ENCODE data around the gene RNF183.

Gene RNF183

GRCh38 chr9:113343732-113344231, 40.6 kb upstream of the RNF183 start:
- peak; percentile 10; the same call in 1 of the 3 replicates for ATAC-seq
- TF ChIP-seq ZFP30 (CRISPR knock-in tag; IDR thresholded peaks at IDR 0.05) (no peak), SNAI2 (CRISPR knock-in tag; IDR thresholded peaks at IDR 0.05) (no peak), ISL1 (CRISPR knock-in tag; IDR thresholded peaks at IDR 0.05) (no peak), ZNF70 (CRISPR knock-in tag; IDR thresholded peaks at IDR 0.05) (no peak), OSR1 (CRISPR knock-in tag; IDR thresholded peaks at IDR 0.05) (no peak), ESRRG (CRISPR knock-in tag; IDR thresholded peaks at IDR 0.05) (no peak), GLIS3 (CRISPR knock-in tag; IDR thresholded peaks at IDR 0.05) (no peak), ZNF8 (CRISPR knock-in tag; IDR thresholded peaks at IDR 0.05) (no peak), TOX (CRISPR knock-in tag; IDR thresholded peaks at IDR 0.05; ENCODE audit: borderline replicate concordance) (no peak), BACH2 (CRISPR knock-in tag; IDR thresholded peaks at IDR 0.05; ENCODE audit: borderline replicate concordance) (no peak)
- TF ChIP-seq, protein P1, sequence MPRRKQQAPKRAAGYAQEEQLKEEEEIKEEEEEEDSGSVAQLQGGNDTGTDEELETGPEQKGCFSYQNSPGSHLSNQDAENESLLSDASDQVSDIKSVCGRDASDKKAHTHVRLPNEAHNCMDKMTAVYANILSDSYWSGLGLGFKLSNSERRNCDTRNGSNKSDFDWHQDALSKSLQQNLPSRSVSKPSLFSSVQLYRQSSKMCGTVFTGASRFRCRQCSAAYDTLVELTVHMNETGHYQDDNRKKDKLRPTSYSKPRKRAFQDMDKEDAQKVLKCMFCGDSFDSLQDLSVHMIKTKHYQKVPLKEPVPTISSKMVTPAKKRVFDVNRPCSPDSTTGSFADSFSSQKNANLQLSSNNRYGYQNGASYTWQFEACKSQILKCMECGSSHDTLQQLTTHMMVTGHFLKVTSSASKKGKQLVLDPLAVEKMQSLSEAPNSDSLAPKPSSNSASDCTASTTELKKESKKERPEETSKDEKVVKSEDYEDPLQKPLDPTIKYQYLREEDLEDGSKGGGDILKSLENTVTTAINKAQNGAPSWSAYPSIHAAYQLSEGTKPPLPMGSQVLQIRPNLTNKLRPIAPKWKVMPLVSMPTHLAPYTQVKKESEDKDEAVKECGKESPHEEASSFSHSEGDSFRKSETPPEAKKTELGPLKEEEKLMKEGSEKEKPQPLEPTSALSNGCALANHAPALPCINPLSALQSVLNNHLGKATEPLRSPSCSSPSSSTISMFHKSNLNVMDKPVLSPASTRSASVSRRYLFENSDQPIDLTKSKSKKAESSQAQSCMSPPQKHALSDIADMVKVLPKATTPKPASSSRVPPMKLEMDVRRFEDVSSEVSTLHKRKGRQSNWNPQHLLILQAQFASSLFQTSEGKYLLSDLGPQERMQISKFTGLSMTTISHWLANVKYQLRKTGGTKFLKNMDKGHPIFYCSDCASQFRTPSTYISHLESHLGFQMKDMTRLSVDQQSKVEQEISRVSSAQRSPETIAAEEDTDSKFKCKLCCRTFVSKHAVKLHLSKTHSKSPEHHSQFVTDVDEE (CRISPR knock-in tag; IDR thresholded peaks at IDR 0.05), result no peak
- TF ChIP-seq, protein P2, sequence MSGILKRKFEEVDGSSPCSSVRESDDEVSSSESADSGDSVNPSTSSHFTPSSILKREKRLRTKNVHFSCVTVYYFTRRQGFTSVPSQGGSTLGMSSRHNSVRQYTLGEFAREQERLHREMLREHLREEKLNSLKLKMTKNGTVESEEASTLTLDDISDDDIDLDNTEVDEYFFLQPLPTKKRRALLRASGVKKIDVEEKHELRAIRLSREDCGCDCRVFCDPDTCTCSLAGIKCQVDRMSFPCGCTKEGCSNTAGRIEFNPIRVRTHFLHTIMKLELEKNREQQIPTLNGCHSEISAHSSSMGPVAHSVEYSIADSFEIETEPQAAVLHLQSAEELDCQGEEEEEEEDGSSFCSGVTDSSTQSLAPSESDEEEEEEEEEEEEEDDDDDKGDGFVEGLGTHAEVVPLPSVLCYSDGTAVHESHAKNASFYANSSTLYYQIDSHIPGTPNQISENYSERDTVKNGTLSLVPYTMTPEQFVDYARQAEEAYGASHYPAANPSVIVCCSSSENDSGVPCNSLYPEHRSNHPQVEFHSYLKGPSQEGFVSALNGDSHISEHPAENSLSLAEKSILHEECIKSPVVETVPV (CRISPR knock-in tag; IDR thresholded peaks at IDR 0.05), result no peak
- TF ChIP-seq, protein P3, sequence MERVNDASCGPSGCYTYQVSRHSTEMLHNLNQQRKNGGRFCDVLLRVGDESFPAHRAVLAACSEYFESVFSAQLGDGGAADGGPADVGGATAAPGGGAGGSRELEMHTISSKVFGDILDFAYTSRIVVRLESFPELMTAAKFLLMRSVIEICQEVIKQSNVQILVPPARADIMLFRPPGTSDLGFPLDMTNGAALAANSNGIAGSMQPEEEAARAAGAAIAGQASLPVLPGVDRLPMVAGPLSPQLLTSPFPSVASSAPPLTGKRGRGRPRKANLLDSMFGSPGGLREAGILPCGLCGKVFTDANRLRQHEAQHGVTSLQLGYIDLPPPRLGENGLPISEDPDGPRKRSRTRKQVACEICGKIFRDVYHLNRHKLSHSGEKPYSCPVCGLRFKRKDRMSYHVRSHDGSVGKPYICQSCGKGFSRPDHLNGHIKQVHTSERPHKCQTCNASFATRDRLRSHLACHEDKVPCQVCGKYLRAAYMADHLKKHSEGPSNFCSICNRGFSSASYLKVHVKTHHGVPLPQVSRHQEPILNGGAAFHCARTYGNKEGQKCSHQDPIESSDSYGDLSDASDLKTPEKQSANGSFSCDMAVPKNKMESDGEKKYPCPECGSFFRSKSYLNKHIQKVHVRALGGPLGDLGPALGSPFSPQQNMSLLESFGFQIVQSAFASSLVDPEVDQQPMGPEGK (CRISPR knock-in tag; IDR thresholded peaks at IDR 0.05; ENCODE audit: borderline replicate concordance), result no peak

DNA sequence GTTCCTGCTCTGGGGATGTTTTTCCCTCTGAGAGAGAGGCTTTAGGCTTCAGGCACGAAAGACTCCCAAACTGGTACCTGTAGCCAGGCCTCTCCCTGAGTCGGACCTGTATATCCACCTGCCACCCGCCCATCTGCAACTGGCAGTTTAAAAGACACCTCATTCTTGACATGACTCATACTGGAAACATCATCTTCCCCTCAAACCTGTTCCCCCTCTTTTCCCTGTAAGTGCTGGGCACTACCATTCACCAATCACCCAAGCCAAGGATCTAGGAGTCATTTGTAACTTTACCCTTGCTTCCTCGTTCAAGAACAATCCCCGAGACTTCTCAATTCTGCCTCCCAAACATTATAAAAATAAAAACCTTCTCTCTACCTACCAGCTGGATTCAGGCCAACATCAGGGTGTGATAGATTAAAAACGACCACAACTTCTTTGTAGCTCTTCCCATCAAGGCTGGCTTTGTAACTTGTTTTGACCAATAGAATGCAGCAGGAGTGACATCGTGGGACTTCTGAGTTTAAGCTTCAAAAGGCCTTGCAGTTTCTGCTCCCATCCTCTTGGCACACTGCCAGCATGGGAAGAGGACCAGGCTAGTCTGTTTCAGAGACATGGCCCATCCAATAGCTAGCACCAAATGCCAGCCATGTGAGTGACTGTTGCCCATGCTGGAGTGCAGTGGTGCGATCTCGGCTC, 38.7 kb upstream of the RNF183 start:
- ATAC-seq, result no peak
- no peak for TF ChIP-seq TOX (CRISPR knock-in tag; IDR thresholded peaks at IDR 0.05; ENCODE audit: borderline replicate concordance)
- no peak for TF ChIP-seq ZFP3 (CRISPR knock-in tag; IDR thresholded peaks at IDR 0.05)
- TF ChIP-seq, protein P1 (CRISPR knock-in tag; IDR thresholded peaks at IDR 0.05), result no peak
- TF ChIP-seq ISL1 (CRISPR knock-in tag; IDR thresholded peaks at IDR 0.05), result no peak

DNA sequence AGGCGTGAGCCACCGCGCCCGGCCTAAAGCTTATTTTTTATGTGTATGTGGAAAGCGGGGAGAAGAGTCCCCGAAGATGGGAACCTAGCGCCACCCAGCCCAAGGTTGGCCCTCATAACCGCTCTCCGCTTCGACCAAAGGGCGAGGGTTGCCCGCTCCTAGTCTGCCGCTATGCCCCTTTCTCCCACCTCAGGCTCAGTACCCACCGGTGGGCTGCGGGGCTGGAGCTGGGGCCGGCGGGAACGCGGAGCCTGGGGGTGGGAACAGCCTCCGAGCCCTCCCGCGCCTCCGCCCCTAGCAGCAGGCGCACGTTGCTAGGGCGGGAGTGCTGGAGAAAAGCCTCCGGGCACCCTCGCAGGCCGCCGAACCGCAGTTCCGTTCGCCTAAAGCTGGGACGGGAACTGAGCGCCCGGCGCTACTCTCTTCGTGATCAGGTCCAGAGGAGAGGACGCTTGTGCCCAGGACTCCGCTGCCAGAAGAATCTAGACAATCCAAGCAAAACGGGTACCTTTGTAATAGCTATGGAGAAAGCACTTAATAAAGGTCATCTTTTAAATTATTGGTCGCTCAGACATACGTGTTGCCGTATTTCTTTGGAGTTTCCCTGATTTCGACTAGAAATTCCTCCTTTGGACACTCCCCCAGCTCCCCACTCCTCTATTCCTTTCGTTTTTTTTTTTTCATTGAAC, 37.0 kb upstream of the RNF183 start, which contains the start of gene WDR31:
Gene WDR31 (minus strand): TSS at position 265 of the 689 bp plus-strand sequence. CDS start 8,253 bp downstream, outside the sequence.
- 0 out of 2 replicates have a peak, but pooled peaks have one; percentile 13 for TF ChIP-seq ARNTL (CRISPR knock-in tag; IDR thresholded peaks at IDR 0.05; ENCODE audit: borderline replicate concordance, low read depth)
- TF ChIP-seq, protein P3 (CRISPR knock-in tag; IDR thresholded peaks at IDR 0.05; ENCODE audit: borderline replicate concordance), result peak; percentile 67; the same call in 1 of the 2 replicates
- TF ChIP-seq ZFP3 (CRISPR knock-in tag; IDR thresholded peaks at IDR 0.05), result peak; percentile 96
- no peak for TF ChIP-seq ZNF8 (CRISPR knock-in tag; IDR thresholded peaks at IDR 0.05)
- ATAC-seq, result peak; percentile 98
